Activated naive CD8-positive, alpha-beta T cell (primary cell): ENCODE data around the gene ITPKB.
A peak's percentile ranks its signal among the peaks of the same experiment; 100 is the strongest.

Experiments
- H3K27ac Mint-ChIP-seq: one replicate; pipeline ENCODE4 v1.8.0; 2021; ENCODE audit warnings: mixed read lengths
- H3K27me3 Mint-ChIP-seq: one replicate; pipeline ENCODE4 v1.8.0; 2021; ENCODE audit warnings: mixed read lengths
- H3K36me3 Mint-ChIP-seq: one replicate; pipeline ENCODE4 v1.8.0; 2021; ENCODE audit warnings: mixed read lengths
- H3K4me1 Mint-ChIP-seq: one replicate; pipeline ENCODE4 v1.8.0; 2021; ENCODE audit warnings: low read depth, mixed read lengths
- H3K4me3 Mint-ChIP-seq: one replicate; pipeline ENCODE4 v1.8.0; 2021; ENCODE audit warnings: mild to moderate bottlenecking, mixed read lengths
- H3K9me3 Mint-ChIP-seq: one replicate; pipeline ENCODE4 v1.8.0; 2021; ENCODE audit warnings: low read depth, mixed read lengths

Gene ITPKB

DNA sequence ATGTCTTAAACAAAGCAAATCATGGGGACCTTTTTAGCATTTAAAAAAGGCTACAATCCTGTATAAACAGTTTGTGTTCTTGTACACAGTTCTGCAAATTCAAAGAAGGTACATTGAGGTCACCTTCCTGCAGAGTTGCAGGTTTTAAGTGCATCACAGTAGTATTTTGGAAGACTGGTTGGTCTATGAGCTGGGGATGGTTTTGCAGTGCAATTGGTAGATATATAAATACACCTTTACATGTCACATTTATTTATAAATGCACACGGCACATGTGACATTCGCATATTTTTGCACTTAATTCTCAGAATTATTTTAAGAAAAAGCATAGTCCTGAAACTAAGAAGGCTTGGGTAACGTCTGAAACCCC lies 599 bp upstream of the ITPKB start:
- peak overlapping the region; percentile 96 for H3K27ac Mint-ChIP-seq
- peak overlapping the region; percentile 99 for H3K4me3 Mint-ChIP-seq
- peaks cover 39% of the 10 kb centered on the region for H3K4me1 Mint-ChIP-seq
- H3K9me3 Mint-ChIP-seq: no peaks in the 10 kb centered on the region
- H3K27me3 Mint-ChIP-seq: no peaks in the 10 kb centered on the region
- H3K36me3 Mint-ChIP-seq: peaks cover 2% of the 10 kb centered on the region

- Mint-ChIP-seq H3K27ac (peak overlapping the region; percentile 96), H3K36me3 (peaks cover 6% of the 10 kb centered on the region), H3K4me3 (peak overlapping the region; percentile 99), H3K4me1 (peaks cover 51% of the 10 kb centered on the region), H3K27me3 (no peaks in the 10 kb centered on the region), H3K9me3 (no peaks in the 10 kb centered on the region)
Observed at GRCh38 chr1:226738421-226738994, 574 bp downstream of the ITPKB start.

GRCh38 chr1:226737819-226738420 lies 1.2 kb downstream of the ITPKB start:
- Mint-ChIP-seq H3K4me1 (peaks cover 56% of the 10 kb centered on the region), H3K27me3 (no peaks in the 10 kb centered on the region), H3K9me3 (no peaks in the 10 kb centered on the region), H3K4me3 (peak overlapping the region; percentile 99), H3K27ac (peak overlapping the region; percentile 86), H3K36me3 (peaks cover 6% of the 10 kb centered on the region)

DNA sequence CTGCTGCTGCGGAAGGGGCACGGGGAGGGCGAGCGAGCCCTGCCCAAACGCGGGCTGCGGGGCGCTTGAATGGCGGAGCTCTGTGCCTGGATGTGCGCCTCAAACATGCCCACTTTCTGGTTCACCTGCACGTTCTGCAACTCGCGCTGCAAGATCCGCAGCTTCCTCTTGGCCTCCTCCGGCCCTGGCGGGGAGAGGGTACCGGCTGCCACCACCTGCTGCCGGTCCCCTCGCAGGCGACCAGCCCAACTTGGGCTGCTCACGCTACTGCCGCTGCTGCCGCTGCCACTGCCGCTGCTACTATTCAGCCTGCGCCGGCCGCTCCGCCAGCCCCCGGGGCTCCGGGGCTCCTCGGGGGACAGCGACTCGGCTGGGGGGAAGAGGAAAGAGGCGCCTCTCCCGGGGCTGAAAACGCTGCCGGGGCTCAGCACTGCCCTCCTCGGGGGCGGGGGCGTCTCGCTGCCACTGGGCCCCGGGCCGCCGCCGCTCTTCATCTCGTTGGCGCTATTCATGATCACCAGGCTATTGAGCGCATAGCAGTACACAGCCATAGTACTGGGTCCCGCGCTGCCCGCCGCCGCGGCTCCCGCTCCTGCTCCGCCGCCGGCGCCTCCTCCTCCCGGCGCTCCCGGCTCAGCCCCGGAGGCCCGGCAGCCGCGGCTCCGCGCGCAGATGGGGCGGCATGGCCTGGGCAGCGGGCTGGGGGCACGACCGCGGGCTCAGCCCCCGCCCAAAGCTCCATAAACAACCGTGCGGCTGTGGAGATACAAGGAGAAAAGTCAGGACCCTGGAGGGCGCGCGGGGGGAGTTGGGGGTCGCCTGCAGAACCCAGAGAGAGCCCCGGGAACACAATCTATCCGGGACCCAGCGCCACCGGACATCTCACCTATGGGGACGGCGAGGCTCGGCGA lies 1.9 kb downstream of the ITPKB start:
- H3K27ac Mint-ChIP-seq: peak overlapping the region; percentile 97
- peak overlapping the region; percentile 99 for H3K4me3 Mint-ChIP-seq
- peaks cover 6% of the 10 kb centered on the region for H3K36me3 Mint-ChIP-seq
- peaks cover 60% of the 10 kb centered on the region for H3K4me1 Mint-ChIP-seq
- no peaks in the 10 kb centered on the region for H3K27me3 Mint-ChIP-seq
- no peaks in the 10 kb centered on the region for H3K9me3 Mint-ChIP-seq

GRCh38 chr1:226736001-226736907 lies 2.8 kb downstream of the ITPKB start:
- no peaks in the 10 kb centered on the region for H3K27me3 Mint-ChIP-seq
- peaks cover 9% of the 10 kb centered on the region for H3K36me3 Mint-ChIP-seq
- H3K9me3 Mint-ChIP-seq: no peaks in the 10 kb centered on the region
- H3K27ac Mint-ChIP-seq: peak overlapping the region; percentile 97
- peaks cover 62% of the 10 kb centered on the region for H3K4me1 Mint-ChIP-seq
- H3K4me3 Mint-ChIP-seq: peak overlapping the region; percentile 89

- Mint-ChIP-seq H3K36me3 (peaks cover 9% of the 10 kb centered on the region), H3K4me3 (peak overlapping the region; percentile 89), H3K27me3 (no peaks in the 10 kb centered on the region), H3K9me3 (no peaks in the 10 kb centered on the region), H3K27ac (peak overlapping the region; percentile 97), H3K4me1 (peaks cover 64% of the 10 kb centered on the region)
Observed at GRCh38 chr1:226735576-226735975, 3.5 kb downstream of the ITPKB start.

- Mint-ChIP-seq H3K9me3 (no peaks in the 10 kb centered on the region), H3K4me3 (peak overlapping the region; percentile 89), H3K4me1 (peaks cover 67% of the 10 kb centered on the region), H3K27me3 (no peaks in the 10 kb centered on the region), H3K27ac (peak overlapping the region; percentile 97), H3K36me3 (peaks cover 11% of the 10 kb centered on the region)
Observed at GRCh38 chr1:226734611-226735153, 4.4 kb downstream of the ITPKB start.

DNA sequence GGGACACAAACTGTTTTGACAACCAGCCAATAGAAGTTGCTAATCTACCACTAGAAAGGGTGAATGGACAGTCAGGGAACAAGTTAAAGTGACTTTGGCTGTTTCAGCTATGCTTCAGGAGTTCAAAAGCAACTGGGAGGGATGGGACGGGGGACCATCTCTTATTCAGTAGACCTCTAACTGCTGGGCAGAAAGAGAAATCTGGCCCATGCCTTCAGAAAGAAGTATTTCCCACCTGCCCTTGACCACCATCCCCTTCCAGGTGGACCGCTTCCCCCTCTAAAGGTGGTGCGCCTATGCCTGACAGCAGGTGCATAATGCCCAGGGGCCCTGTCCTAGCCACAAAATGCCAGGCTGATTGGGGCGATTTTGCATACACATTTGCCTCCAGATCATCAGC lies 5.2 kb downstream of the ITPKB start:
- Mint-ChIP-seq H3K27me3 (no peaks in the 10 kb centered on the region), H3K36me3 (peaks cover 11% of the 10 kb centered on the region), H3K4me3 (peak overlapping the region; percentile 89), H3K27ac (peak overlapping the region; percentile 97), H3K4me1 (peaks cover 70% of the 10 kb centered on the region), H3K9me3 (no peaks in the 10 kb centered on the region)

DNA sequence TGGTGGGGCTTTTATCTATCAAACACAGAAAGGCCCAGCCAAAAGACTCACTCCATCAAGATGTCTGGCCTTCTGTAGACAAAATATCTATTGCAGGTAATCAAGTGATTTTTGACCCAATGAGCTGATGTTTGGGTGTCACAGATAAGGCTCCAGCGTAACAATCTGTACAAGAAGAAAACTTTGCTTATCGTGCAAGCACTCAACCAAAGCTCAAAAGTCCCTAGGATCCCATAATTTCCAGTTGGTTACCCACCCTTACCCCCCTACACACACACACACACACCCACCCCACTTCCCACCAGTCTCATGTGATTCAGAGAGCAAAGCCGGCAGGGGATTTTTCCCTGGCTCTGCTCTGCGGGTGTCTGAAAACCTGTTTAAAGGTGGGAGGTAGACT lies 5.8 kb downstream of the ITPKB start:
- H3K9me3 Mint-ChIP-seq: no peaks in the 10 kb centered on the region
- H3K27me3 Mint-ChIP-seq: no peaks in the 10 kb centered on the region
- H3K36me3 Mint-ChIP-seq: peaks cover 14% of the 10 kb centered on the region
- H3K27ac Mint-ChIP-seq: peak overlapping the region; percentile 97
- H3K4me3 Mint-ChIP-seq: peak overlapping the region; percentile 89
- peaks cover 76% of the 10 kb centered on the region for H3K4me1 Mint-ChIP-seq

- peaks cover 80% of the 10 kb centered on the region for H3K4me1 Mint-ChIP-seq
- no peaks in the 10 kb centered on the region for H3K9me3 Mint-ChIP-seq
- H3K27ac Mint-ChIP-seq: peak overlapping the region; percentile 97
- peaks cover 14% of the 10 kb centered on the region for H3K36me3 Mint-ChIP-seq
- no peaks in the 10 kb centered on the region for H3K27me3 Mint-ChIP-seq
- H3K4me3 Mint-ChIP-seq: peak overlapping the region; percentile 89
Observed at GRCh38 chr1:226732856-226733291, 6.2 kb downstream of the ITPKB start.

- H3K36me3 Mint-ChIP-seq: peaks cover 16% of the 10 kb centered on the region
- H3K9me3 Mint-ChIP-seq: no peaks in the 10 kb centered on the region
- peaks cover 93% of the 10 kb centered on the region for H3K4me1 Mint-ChIP-seq
- peak overlapping the region; percentile 97 for H3K27ac Mint-ChIP-seq
- peak overlapping the region; percentile 89 for H3K4me3 Mint-ChIP-seq
- H3K27me3 Mint-ChIP-seq: no peaks in the 10 kb centered on the region
Observed at GRCh38 chr1:226731257-226731893, 7.7 kb downstream of the ITPKB start.

DNA sequence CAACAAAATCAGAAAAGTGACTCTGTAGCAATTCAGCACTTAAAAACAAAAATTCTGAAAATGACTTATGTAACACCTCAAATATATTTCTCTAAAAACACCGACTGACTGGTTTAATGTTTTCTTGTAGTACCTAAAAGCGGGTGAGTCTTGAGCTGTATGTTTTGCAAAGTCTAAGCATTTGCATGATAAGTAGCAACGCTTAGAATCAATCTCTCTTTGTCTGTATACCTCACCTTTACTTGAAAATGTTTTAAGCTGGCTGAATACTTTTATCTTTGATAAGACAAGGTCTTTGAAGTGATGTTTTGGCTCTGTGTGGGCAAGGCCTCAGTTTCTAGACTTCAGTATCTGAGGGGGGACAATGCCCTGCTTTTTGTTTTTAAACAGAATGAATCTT lies 8.2 kb downstream of the ITPKB start:
- peak overlapping the region; percentile 97 for H3K27ac Mint-ChIP-seq
- peaks cover 20% of the 10 kb centered on the region for H3K36me3 Mint-ChIP-seq
- H3K4me3 Mint-ChIP-seq: peak overlapping the region; percentile 89
- no peaks in the 10 kb centered on the region for H3K27me3 Mint-ChIP-seq
- no peaks in the 10 kb centered on the region for H3K9me3 Mint-ChIP-seq
- H3K4me1 Mint-ChIP-seq: peaks cover 96% of the 10 kb centered on the region

DNA sequence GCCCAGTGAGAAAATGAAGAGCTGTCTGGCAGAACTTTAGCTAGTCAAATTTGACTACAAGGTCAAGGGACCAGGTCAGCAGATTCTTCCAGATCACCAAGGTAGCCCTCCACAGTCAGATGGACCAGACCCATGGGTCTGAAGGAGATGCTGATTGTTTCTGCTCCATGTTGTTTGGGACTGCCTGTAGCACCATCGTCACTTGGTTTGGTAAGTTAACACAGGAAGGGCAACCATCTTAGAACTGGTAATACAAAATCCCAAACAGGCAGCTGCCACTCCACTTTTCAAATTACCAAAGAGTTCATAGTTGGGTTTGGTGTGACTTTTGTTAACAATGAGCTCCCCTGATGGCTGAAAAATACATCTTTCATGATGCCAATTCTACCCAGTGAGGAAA lies 9.0 kb downstream of the ITPKB start:
- Mint-ChIP-seq H3K27me3 (no peaks in the 10 kb centered on the region), H3K27ac (peak overlapping the region; percentile 97), H3K9me3 (no peaks in the 10 kb centered on the region), H3K4me3 (peak overlapping the region; percentile 89), H3K4me1 (peaks cover 96% of the 10 kb centered on the region), H3K36me3 (peaks cover 21% of the 10 kb centered on the region)

DNA sequence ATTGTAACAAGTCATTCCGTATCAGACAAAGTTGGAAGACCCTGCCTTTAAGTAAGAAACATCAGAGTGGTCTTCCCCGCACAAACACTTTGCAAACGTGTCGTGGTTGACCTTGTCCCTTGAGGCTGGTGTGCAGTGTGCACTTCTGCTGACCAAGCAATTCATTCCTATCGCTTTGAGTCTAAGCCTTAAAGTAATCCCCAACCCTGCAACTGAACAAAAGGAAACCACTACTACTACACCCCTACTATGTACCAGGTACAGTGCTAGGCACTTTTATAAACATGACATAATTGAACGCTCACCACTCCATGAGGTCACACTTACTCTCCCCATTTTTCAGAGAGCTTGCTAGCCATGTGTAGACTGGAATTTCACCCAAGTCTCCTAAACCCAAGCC lies 10.6 kb downstream of the ITPKB start:
- peaks cover 15% of the 10 kb centered on the region for H3K36me3 Mint-ChIP-seq
- H3K27me3 Mint-ChIP-seq: no peaks in the 10 kb centered on the region
- H3K27ac Mint-ChIP-seq: peak overlapping the region; percentile 97
- peak overlapping the region; percentile 89 for H3K4me3 Mint-ChIP-seq
- H3K4me1 Mint-ChIP-seq: peaks cover 96% of the 10 kb centered on the region
- no peaks in the 10 kb centered on the region for H3K9me3 Mint-ChIP-seq
